HG03280 (cell line): ENCODE measurements around the gene HAUS8.
"Not testable (repeated sequence)": the region's sequence is repeated elsewhere in the genome, so short reads cannot be mapped to it uniquely, and the experiment has no call there.

ENCODE experiments used
- ATAC-seq: cut with Tn5 transposase; IDR thresholded peaks from one replicate; pipeline ENCODE4 v1.9.1; 2021; ENCODE audit warnings: mild to moderate bottlenecking, moderate library complexity; ENCODE audit not compliant: unreplicated experiment

The HAUS8 gene

GRCh38 chr19:17075035-17075863 lies at the start of gene HAUS8, which contains the start of gene MYO9B:
Gene HAUS8, minus strand, starts transcription at chr19:17075452. Its CDS starts 30 bp downstream, at chr19:17075422.
Gene MYO9B, plus strand, starts transcription at chr19:17075777. Its CDS starts 25,941 bp downstream, at chr19:17101718.
- ATAC-seq, result peak; percentile 78

GRCh38 chr19:17124025-17124424 lies 48.8 kb upstream of the HAUS8 start:
- ATAC-seq, result no peak

GRCh38 chr19:17123041-17123440 lies 47.8 kb upstream of the HAUS8 start:
- no peak for ATAC-seq

- no peak for ATAC-seq
These were observed 46.6 kb upstream of the HAUS8 start for GRCh38 chr19:17121736-17122293.

- no peak for ATAC-seq
These were observed 43.7 kb upstream of the HAUS8 start for GRCh38 chr19:17118957-17119356.

GRCh38 chr19:17116996-17117702 lies 41.9 kb upstream of the HAUS8 start:
- ATAC-seq, result no peak

GRCh38 chr19:17114414-17114831 lies 39.2 kb upstream of the HAUS8 start:
- ATAC-seq, result no peak

GRCh38 chr19:17113127-17113785 lies 38.0 kb upstream of the HAUS8 start:
- ATAC-seq, result no peak

GRCh38 chr19:17112700-17113099 lies 37.4 kb upstream of the HAUS8 start:
- ATAC-seq, result no peak

- ATAC-seq, result no peak
These were observed 37.0 kb upstream of the HAUS8 start for GRCh38 chr19:17112271-17112670.

GRCh38 chr19:17111766-17112165 lies 36.5 kb upstream of the HAUS8 start:
- ATAC-seq, result no peak

- ATAC-seq, result no peak
These were observed 35.3 kb upstream of the HAUS8 start for GRCh38 chr19:17110599-17110966.

GRCh38 chr19:17109962-17110598 lies 34.8 kb upstream of the HAUS8 start:
- ATAC-seq, result no peak

- ATAC-seq, result no peak
These were observed 34.0 kb upstream of the HAUS8 start for GRCh38 chr19:17109300-17109699.

- no peak for ATAC-seq
These were observed 33.2 kb upstream of the HAUS8 start for GRCh38 chr19:17108453-17108784.

GRCh38 chr19:17107546-17108452 lies 32.5 kb upstream of the HAUS8 start:
- no peak for ATAC-seq

- not testable (repeated sequence) for ATAC-seq
These were observed 31.7 kb upstream of the HAUS8 start for GRCh38 chr19:17106964-17107363.

- ATAC-seq, result no peak
These were observed 30.3 kb upstream of the HAUS8 start for GRCh38 chr19:17105556-17105955.

- ATAC-seq, result no peak
These were observed 29.4 kb upstream of the HAUS8 start for GRCh38 chr19:17104679-17105078.

- ATAC-seq, result no peak
These were observed 27.9 kb upstream of the HAUS8 start for GRCh38 chr19:17103177-17103576.
